Measurements from ENCODE around the gene AGT. TPM values are rescaled to one million over a fixed set of nuclear protein-coding genes. Genes with fewer than 3 reads are reported as not detected.

Gene AGT
- total and polyA plus RNA-seq, 2 experiments from 2014 or later: 0.11 TPM; not detected in 1

- no peak for TF ChIP-seq ZNF462 (CRISPR knock-in tag; IDR thresholded peaks at IDR 0.05)
- no peak for TF ChIP-seq ZNF114 (CRISPR knock-in tag; IDR thresholded peaks at IDR 0.05)
- no peak for TF ChIP-seq ZNF331 (CRISPR knock-in tag; IDR thresholded peaks at IDR 0.05; ENCODE audit: low read depth)
- no peak for TF ChIP-seq EZH2 (IDR thresholded peaks at IDR 0.05; ENCODE audit: low read depth, unreplicated experiment)
- no peak for TF ChIP-seq STAT1 (IDR thresholded peaks at IDR 0.05; ENCODE audit: unreplicated experiment)
- TF ChIP-seq JUNB (IDR thresholded peaks at IDR 0.05; ENCODE audit: unreplicated experiment): no peak
Measured at GRCh38 chr1:230710543-230710904, 3.4 kb downstream of the AGT start (continued).

- no peak for ATAC-seq
- TF ChIP-seq NANOG (IDR thresholded peaks at IDR 0.05; ENCODE audit: borderline replicate concordance) (no peak), CREB1 (CRISPR knock-in tag; IDR thresholded peaks at IDR 0.05; ENCODE audit: low read depth) (no peak), POLR2AphosphoS5 (IDR thresholded peaks at IDR 0.05; ENCODE audit: low read depth) (no peak), REST (IDR thresholded peaks at IDR 0.05; ENCODE audit: unreplicated experiment) (no peak), JUNB (IDR thresholded peaks at IDR 0.05; ENCODE audit: unreplicated experiment) (no peak)
Measured at GRCh38 chr1:230709619-230710542, 4.0 kb downstream of the AGT start.

More at GRCh38 chr1:230709619-230710542, 4.0 kb downstream of the AGT start:
- Histone ChIP-seq H3K36me3 (ENCODE audit: insufficient read depth) (no peaks in the 10 kb centered on the region), H2AFZ (no peak overlapping the region), H3K79me2 (replicated peaks; ENCODE audit: insufficient read depth) (no peaks in the 10 kb centered on the region), H3K4me2 (no peak overlapping the region), H3K4me1 (ENCODE audit: insufficient read depth) (no peaks in the 10 kb centered on the region), H3K4me3 (no peak overlapping the region), H3K27ac (ENCODE audit: low read depth) (no peak overlapping the region), H3K9me2 (ENCODE audit: insufficient read depth) (no peaks in the 10 kb centered on the region), H3K27me3 (ENCODE audit: insufficient read depth) (no peaks in the 10 kb centered on the region), H3F3A (replicated peaks; ENCODE audit: low read depth) (no peaks in the 10 kb centered on the region), H4K20me1 (replicated peaks; ENCODE audit: insufficient read depth) (no peaks in the 10 kb centered on the region)
- no peaks in the 10 kb centered on the region for H3K36me3 Mint-ChIP-seq (ENCODE audit: low read depth)
- no peak overlapping the region for H3K27ac Mint-ChIP-seq
- H3K27me3 Mint-ChIP-seq (ENCODE audit: insufficient read depth, low read depth, poor library complexity): peaks cover 12% of the 10 kb centered on the region
- no peaks in the 10 kb centered on the region for H3K9me3 Mint-ChIP-seq
- no peak overlapping the region for H3K4me3 Mint-ChIP-seq
- H3K4me1 Mint-ChIP-seq: peaks cover 14% of the 10 kb centered on the region
- no peak for DNase-seq (ENCODE audit: low spot score)
